WI38 (cell line): ENCODE results near the gene CACTIN.

Experiments
- H3K4me3 ChIP-seq: 2 replicates; pipeline ENCODE4 v1.5.1; 2011; ENCODE audit warnings: low read depth, mild to moderate bottlenecking, control low read depth, low read length
- TF ChIP-seq, protein P1 (sequence below): IDR thresholded peaks from 2 replicates; pipeline ENCODE4 v1.5.1; 2012; ENCODE audit warnings: low read depth, mild to moderate bottlenecking, control low read depth, low read length

The CACTIN gene

DNA sequence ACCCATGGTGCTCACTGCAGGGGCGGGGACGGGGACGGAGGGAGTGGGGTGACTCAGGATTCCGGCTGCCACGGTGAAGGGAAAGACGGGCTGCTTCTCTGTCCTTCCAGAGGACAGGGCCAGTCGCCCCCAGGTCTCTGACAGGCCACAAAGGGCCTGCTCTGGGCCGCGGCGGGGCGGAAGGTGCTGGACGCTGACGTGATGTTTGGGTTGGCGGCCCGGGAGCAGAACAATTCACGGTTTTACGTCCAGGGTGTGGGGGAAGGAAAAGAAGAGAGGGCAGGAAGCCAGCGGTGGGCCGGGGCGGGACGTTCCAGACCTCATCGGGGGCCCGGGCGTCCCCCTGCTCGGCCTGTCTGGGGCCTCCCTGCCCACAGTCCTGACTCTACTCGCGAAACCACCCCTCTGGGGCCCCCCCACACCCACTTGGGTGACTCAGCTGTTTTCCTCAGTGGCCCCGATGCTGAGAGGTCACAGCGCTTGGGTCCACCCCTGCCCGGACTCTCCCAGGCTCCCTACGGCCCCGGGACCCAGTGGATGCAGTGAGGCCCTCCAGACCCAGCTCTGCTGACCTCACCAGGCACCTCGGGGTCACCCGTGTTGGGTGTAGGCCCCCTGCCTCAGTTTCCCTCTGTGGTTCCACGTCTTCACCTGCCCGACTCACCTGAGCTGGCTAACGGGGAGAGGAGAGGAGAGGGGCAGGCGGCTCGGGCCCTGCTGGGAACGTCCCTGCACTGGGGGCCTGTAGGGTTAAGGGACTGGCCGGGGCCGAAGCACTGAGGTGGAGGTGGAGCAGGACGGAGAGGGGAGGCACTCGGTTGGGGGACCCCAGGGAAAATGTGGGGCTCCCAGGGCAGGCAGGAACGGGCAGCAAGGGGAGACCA is 44.4 kb upstream of the CACTIN start:
- H3K4me3 ChIP-seq: no peak overlapping the region
- TF ChIP-seq, protein P1, sequence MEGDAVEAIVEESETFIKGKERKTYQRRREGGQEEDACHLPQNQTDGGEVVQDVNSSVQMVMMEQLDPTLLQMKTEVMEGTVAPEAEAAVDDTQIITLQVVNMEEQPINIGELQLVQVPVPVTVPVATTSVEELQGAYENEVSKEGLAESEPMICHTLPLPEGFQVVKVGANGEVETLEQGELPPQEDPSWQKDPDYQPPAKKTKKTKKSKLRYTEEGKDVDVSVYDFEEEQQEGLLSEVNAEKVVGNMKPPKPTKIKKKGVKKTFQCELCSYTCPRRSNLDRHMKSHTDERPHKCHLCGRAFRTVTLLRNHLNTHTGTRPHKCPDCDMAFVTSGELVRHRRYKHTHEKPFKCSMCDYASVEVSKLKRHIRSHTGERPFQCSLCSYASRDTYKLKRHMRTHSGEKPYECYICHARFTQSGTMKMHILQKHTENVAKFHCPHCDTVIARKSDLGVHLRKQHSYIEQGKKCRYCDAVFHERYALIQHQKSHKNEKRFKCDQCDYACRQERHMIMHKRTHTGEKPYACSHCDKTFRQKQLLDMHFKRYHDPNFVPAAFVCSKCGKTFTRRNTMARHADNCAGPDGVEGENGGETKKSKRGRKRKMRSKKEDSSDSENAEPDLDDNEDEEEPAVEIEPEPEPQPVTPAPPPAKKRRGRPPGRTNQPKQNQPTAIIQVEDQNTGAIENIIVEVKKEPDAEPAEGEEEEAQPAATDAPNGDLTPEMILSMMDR: no peak

DNA sequence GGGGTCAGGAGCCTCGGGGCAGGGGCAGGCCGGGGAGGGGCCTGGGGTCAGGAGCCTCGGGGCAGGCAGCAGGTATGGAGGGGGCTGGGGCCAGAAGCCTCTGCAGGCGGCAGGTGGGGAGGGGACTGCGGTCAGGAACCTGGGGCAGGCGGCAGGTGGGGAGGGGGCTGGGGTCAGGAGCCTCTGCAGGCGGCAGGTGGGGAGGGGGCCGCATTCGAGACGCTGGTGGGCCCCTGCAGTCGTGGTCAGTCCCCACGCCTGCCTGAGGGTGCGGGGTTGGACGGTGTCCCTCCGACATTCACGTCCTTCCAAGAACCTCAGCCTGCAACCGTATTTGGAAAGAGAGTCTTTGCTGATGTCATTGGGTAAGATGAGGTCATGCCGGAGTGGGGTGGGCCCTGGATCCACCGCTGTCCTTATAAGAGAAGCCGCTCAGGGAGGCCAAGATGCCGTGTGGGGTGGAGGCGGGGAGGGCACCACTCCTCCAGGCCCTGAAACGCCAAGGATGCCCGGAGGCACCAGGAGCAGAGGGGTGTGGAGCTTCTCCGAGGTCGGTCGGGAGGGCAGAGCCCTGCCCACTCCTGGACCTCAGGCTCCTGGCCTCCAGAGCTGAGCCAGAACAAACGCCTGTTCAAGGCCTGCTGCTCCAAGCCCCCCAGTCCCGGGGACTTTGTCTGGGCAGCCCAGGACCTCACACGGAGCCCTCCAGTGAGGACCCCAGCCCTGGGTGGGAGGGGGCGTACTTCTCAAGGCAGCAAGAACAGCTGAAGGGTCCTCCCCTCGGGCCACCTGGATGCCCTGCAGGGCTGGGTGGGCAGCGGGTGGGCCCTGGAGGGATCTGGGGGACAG is 43.6 kb upstream of the CACTIN start:
- TF ChIP-seq, protein P1: no peak
- H3K4me3 ChIP-seq: no peak overlapping the region

DNA sequence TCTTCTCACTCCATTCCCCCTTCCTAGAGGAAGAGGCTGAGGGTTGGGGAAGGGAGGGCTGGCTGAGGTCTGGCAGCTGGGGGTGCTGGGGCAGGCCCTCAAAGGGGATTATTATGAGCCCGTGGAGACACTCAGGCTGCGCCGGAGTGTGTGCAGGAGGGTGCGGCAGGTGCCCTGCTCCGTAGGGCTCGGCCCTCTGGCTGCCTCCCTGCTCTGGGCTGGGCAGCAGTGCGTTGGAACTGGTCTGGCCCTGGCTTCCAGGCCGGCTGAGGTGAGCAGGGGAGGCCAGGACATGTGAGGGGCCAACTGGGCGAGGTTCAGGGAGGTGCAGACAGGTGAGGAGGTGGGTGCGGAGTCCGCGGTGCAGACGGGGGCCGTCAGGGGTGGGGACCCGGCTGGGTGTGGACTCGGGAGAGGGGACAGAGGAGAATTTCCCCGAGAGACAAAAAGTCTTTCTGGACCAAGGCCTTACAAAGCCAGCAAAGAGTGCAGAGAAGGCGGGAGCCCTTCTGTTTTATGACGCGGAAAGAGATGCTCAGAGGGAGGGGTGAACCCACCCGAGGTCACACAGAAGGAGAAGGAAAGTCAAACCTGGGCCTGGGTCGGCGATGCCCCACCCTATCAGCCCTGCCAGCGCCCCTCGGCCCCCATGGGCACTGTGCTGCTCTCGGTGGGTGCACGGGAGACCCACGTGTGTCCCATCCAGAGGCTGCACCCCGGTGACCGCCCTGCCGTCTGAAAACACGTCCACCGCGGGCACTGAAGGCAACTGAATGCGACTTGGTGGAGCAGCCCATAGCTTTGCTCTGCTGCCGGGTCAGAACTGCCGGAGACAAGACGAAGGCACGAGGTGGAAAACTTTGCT is 42.7 kb upstream of the CACTIN start:
- H3K4me3 ChIP-seq: no peak overlapping the region
- TF ChIP-seq, protein P1: no peak

DNA sequence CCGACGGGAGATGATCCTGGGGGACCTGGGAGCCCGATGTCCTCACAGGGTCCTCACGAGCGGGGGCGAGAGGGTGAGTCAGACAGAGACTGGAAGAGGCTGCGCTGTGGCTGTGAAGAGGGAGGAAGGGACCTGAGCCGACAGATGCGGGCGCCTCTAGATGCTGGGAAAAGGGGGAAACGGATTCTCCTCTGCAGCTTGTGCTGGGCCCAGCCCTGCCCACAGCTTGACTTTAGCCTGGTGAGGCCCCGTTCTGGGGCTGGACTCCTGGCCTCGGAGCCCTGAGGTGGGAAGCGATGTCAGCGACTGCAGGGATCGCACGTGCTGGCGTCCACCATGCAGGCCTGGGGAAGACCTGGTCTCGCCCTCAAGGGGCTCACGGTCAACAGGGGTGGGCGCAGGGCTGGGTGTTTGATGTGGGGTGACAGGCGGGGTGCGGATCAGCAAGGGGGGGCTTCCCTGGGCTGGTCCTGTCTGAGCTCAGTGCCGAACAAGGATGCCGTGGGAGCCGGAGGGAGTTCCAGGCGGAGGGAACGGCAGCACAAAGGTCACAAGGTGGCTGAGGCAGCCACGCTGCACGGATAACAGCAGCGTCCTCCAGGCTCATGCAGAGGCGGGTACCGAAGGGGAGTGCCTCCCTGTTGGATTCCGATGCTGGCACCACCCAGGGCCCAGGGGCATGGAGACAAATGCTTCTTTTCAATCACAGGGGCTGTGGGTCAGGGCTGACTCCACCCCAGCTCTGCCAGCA is 41.9 kb upstream of the CACTIN start:
- TF ChIP-seq, protein P1: no peak
- no peak overlapping the region for H3K4me3 ChIP-seq

DNA sequence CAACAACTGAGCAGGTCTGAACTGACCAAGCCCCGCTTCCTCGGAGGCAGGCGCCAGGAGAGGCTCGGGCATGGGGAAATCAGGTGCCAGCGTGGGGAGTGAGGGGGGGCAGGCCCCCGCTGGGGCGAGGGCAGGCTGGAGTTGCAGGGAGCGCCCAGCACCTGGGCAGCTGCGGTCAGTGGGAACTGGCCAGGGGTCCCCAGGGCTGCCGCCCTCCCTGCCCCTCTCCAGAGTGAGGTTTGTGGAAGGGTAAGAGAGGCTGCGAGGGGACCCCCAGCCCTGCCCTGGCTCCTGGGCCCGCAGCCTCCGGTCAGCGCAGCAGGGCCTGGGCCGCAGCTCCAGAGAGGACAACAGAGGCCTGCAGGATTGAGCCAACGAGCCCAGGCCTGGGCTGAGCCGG is 41.2 kb upstream of the CACTIN start:
- no peak overlapping the region for H3K4me3 ChIP-seq

More for the DNA sequence above, 41.2 kb upstream of the CACTIN start:
- TF ChIP-seq, protein P1: no peak
